NT2/D1 (cell line): ENCODE data around the gene SCGN.

Experiments used
- DNase-seq: peaks from one replicate; pipeline ENCODE4 v3.0.0-alpha.2; 2011; ENCODE audit warnings: low read depth, low spot score
- H3K27me3 ChIP-seq: 2 replicates; pipeline ENCODE4 v1.6.0; 2011; ENCODE audit warnings: mild to moderate bottlenecking; ENCODE audit not compliant: insufficient read length, insufficient read depth
- H3K36me3 ChIP-seq: 2 replicates; pipeline ENCODE4 v1.6.1; 2011; ENCODE audit warnings: mild to moderate bottlenecking, low read length, mixed read lengths; ENCODE audit not compliant: insufficient read depth, insufficient read length
- H3K4me1 ChIP-seq: 2 replicates; pipeline ENCODE4 v1.5.1; 2011; ENCODE audit not compliant: insufficient read depth, insufficient read length
- H3K4me3 ChIP-seq: 2 replicates; pipeline ENCODE4 v1.5.1; 2011; ENCODE audit warnings: low read depth; ENCODE audit not compliant: insufficient read length
- H3K9ac ChIP-seq: 2 replicates; pipeline ENCODE4 v1.6.0; 2011; ENCODE audit warnings: low read depth; ENCODE audit not compliant: insufficient read length
- H3K9me3 ChIP-seq: 2 replicates; pipeline ENCODE4 v1.5.1; 2011; ENCODE audit warnings: mild to moderate bottlenecking, low read length; ENCODE audit not compliant: insufficient read depth
- SUZ12 ChIP-seq: IDR thresholded peaks from 2 replicates; pipeline ENCODE4 v1.6.1; 2011; ENCODE audit not compliant: insufficient read length, insufficient read depth; ENCODE audit errors: extremely low read depth
- YY1 ChIP-seq: IDR thresholded peaks from 2 replicates; pipeline ENCODE4 v1.6.1; 2011; ENCODE audit not compliant: insufficient read length, insufficient read depth
- ZNF274 ChIP-seq: IDR thresholded peaks from 2 replicates; pipeline ENCODE4 v1.6.1; 2011; ENCODE audit warnings: mild to moderate bottlenecking, low read depth, low read length

Gene SCGN

GRCh38 chr6:25640446-25640845 lies 11.6 kb upstream of the SCGN start:
- H3K27me3 ChIP-seq = no peaks in the 10 kb centered on the region
- no peak overlapping the region for H3K9ac ChIP-seq
- H3K9me3 ChIP-seq = no peaks in the 10 kb centered on the region
- no peak for DNase-seq
- no peaks in the 10 kb centered on the region for H3K36me3 ChIP-seq
- no peaks in the 10 kb centered on the region for H3K4me1 ChIP-seq
- no peak overlapping the region for H3K4me3 ChIP-seq
- TF ChIP-seq ZNF274 (no peak), SUZ12 (no peak), YY1 (no peak)

GRCh38 chr6:25640891-25641290 lies 11.1 kb upstream of the SCGN start:
- Histone ChIP-seq H3K27me3 (no peaks in the 10 kb centered on the region), H3K36me3 (no peaks in the 10 kb centered on the region), H3K9ac (no peak overlapping the region), H3K4me1 (no peaks in the 10 kb centered on the region), H3K9me3 (no peaks in the 10 kb centered on the region), H3K4me3 (no peak overlapping the region)
- TF ChIP-seq ZNF274 = no peak
- no peak for TF ChIP-seq SUZ12
- TF ChIP-seq YY1 = no peak
- no peak for DNase-seq

GRCh38 chr6:25641377-25641776 lies 10.6 kb upstream of the SCGN start:
- no peaks in the 10 kb centered on the region for H3K27me3 ChIP-seq
- no peak for TF ChIP-seq SUZ12
- TF ChIP-seq ZNF274 = no peak
- TF ChIP-seq YY1 = no peak
- DNase-seq = no peak

GRCh38 chr6:25641940-25642666 lies 9.9 kb upstream of the SCGN start:
- H3K9me3 ChIP-seq = no peaks in the 10 kb centered on the region
- H3K4me3 ChIP-seq = no peak overlapping the region
- no peak overlapping the region for H3K9ac ChIP-seq
- H3K4me1 ChIP-seq = no peaks in the 10 kb centered on the region
- no peak for DNase-seq
- no peaks in the 10 kb centered on the region for H3K36me3 ChIP-seq
- TF ChIP-seq YY1 (no peak), ZNF274 (no peak), SUZ12 (no peak)
- no peaks in the 10 kb centered on the region for H3K27me3 ChIP-seq

More at GRCh38 chr6:25641377-25641776, 10.6 kb upstream of the SCGN start:
- Histone ChIP-seq H3K9ac (no peak overlapping the region), H3K4me1 (no peaks in the 10 kb centered on the region), H3K9me3 (no peaks in the 10 kb centered on the region), H3K4me3 (no peak overlapping the region), H3K36me3 (no peaks in the 10 kb centered on the region)

- H3K4me1 ChIP-seq = no peaks in the 10 kb centered on the region
- TF ChIP-seq ZNF274 = no peak
- TF ChIP-seq SUZ12 = no peak
- TF ChIP-seq YY1 = no peak
- no peak overlapping the region for H3K9ac ChIP-seq
- H3K27me3 ChIP-seq = no peaks in the 10 kb centered on the region
- DNase-seq = no peak
- no peaks in the 10 kb centered on the region for H3K36me3 ChIP-seq
- no peak overlapping the region for H3K4me3 ChIP-seq
- H3K9me3 ChIP-seq = no peaks in the 10 kb centered on the region
Measured at GRCh38 chr6:25642667-25643328, 9.2 kb upstream of the SCGN start.

- H3K4me3 ChIP-seq = no peak overlapping the region
- peaks cover 7% of the 10 kb centered on the region for H3K27me3 ChIP-seq
- no peaks in the 10 kb centered on the region for H3K4me1 ChIP-seq
- H3K9me3 ChIP-seq = no peaks in the 10 kb centered on the region
- no peaks in the 10 kb centered on the region for H3K36me3 ChIP-seq
- no peak for DNase-seq
- no peak for TF ChIP-seq SUZ12
- H3K9ac ChIP-seq = no peak overlapping the region
Measured at GRCh38 chr6:25645916-25646315, 6.1 kb upstream of the SCGN start.

GRCh38 chr6:25649611-25650010 lies 2.4 kb upstream of the SCGN start:
- Histone ChIP-seq H3K4me1 (no peaks in the 10 kb centered on the region), H3K9ac (no peak overlapping the region), H3K4me3 (no peak overlapping the region), H3K27me3 (peaks cover 41% of the 10 kb centered on the region), H3K9me3 (no peaks in the 10 kb centered on the region), H3K36me3 (no peaks in the 10 kb centered on the region)
- DNase-seq = no peak
- TF ChIP-seq SUZ12 (no peak), ZNF274 (no peak), YY1 (no peak)
